T-cell (primary cell): ENCODE measurements around the gene RERE. TPM values are rescaled to one million over a fixed set of nuclear protein-coding genes. Genes with fewer than 3 reads are reported as not detected.
"Not testable (repeated sequence)": the region's sequence is repeated elsewhere in the genome, so short reads cannot be mapped to it uniquely, and the experiment has no call there.

Source experiments
- ATAC-seq, 4 experiments: fragments of 200-7000 bp in 3 of 4; fragments of 150-1000 bp in 1 of 4; cut with Tn5 transposase; replicated peaks in 1 of 4; 1 replicate in 3 of 4; 2 replicates in 1 of 4; pipeline ENCODE4 v1.10.0; 2021; ENCODE audit warnings: moderate library complexity in 3 of 4, mild to moderate bottlenecking in 2 of 4, moderate number of reproducible peaks in 1 of 4
- CTCF ChIA-PET, 2 donors: fragments of 300-600 bp; sonication (Branson Sonifier 250); formaldehyde crosslinking; loops; one replicate each; lab custom pipeline; 2022; ENCODE audit warnings: antibody characterized with exemption in 2 of 2; lab: Charles Lee
- POLR2A ChIA-PET, 2 donors: fragments of 300-600 bp; sonication (Branson Sonifier 250); formaldehyde crosslinking; loops; one replicate each; lab custom pipeline; 2022; ENCODE audit warnings: antibody characterized with exemption in 2 of 2; lab: Charles Lee
- DNase-seq, 35 experiments: peaks; one replicate each; pipeline versions ENCODE4 v3.0.0 to v3.0.0-alpha.2; 2013 to 2023
- H3K27ac ChIP-seq: one replicate; pipeline ENCODE4 v1.5.1; 2013; ENCODE audit warnings: low read length
- H3K27me3 ChIP-seq, 2 experiments: replicated peaks in 1 of 2; 1 replicate in 1 of 2; 2 replicates in 1 of 2; pipeline versions ENCODE4 v1.6.1 to v1.7.0; 2013; ENCODE audit warnings: low read length in 1 of 2, mixed read lengths in 1 of 2; ENCODE audit not compliant: control insufficient read depth in 2 of 2, insufficient read depth in 2 of 2; ENCODE audit errors: extremely low read depth in 1 of 2
- H3K36me3 ChIP-seq, 2 donors: 1 replicate in 1 of 2; 2 replicates in 1 of 2; pipeline versions ENCODE4 v1.6.1 to v1.7.0; 2013; ENCODE audit warnings: low read length in 1 of 2; ENCODE audit not compliant: control insufficient read depth in 2 of 2, insufficient read depth in 1 of 2; ENCODE audit errors: extremely low read depth in 1 of 2
- H3K4me1 ChIP-seq, 2 experiments: 1 replicate in 1 of 2; 2 replicates in 1 of 2; pipeline versions ENCODE4 v1.6.1 to v1.7.0; 2013; ENCODE audit warnings: low read length in 2 of 2, mixed read lengths in 1 of 2; ENCODE audit not compliant: insufficient read depth in 2 of 2, control insufficient read depth in 1 of 2; ENCODE audit errors: extremely low read depth in 1 of 2
- H3K4me3 ChIP-seq, 2 donors: 1 replicate in 1 of 2; 2 replicates in 1 of 2; pipeline versions ENCODE4 v1.5.1 to v1.7.0; 2013; ENCODE audit warnings: mild to moderate bottlenecking in 2 of 2, low read length in 1 of 2, moderate library complexity in 1 of 2; ENCODE audit not compliant: control insufficient read depth in 1 of 2; ENCODE audit errors: extremely low read depth in 1 of 2
- H3K9me3 ChIP-seq: 2 replicates; pipeline ENCODE4 v1.7.0; 2013
- H3K27ac Mint-ChIP-seq, 2 donors: one replicate each; pipeline ENCODE4 v1.8.0; 2020 to 2021; ENCODE audit warnings: mild to moderate bottlenecking in 2 of 2, mixed read lengths in 2 of 2
- H3K27me3 Mint-ChIP-seq, 2 donors: one replicate each; pipeline ENCODE4 v1.8.0; 2021 to 2022; ENCODE audit warnings: mixed read lengths in 2 of 2
- H3K36me3 Mint-ChIP-seq: one replicate; pipeline ENCODE4 v1.8.0; 2021; ENCODE audit warnings: mixed read lengths
- H3K4me1 Mint-ChIP-seq, 3 donors: one replicate each; pipeline ENCODE4 v1.8.0; 2020 to 2022; ENCODE audit warnings: mixed read lengths in 3 of 3, mild to moderate bottlenecking in 1 of 3
- H3K4me3 Mint-ChIP-seq, 3 donors: one replicate each; pipeline ENCODE4 v1.8.0; 2020 to 2022; ENCODE audit warnings: mild to moderate bottlenecking in 3 of 3, mixed read lengths in 3 of 3, moderate library complexity in 3 of 3
- H3K9me3 Mint-ChIP-seq, 3 donors: one replicate each; pipeline ENCODE4 v1.8.0; 2020 to 2022; ENCODE audit warnings: mixed read lengths in 3 of 3
- WGBS: methylation state at CpG from one replicate; pipeline ENCODE4 v1.1.5; 2013; ENCODE audit warnings: missing lambda C conversion rate; ENCODE audit not compliant: insufficient coverage; 5-methylcytosine and 5-hydroxymethylcytosine counted together
- total RNA-seq, 35 experiments: library from RNA in 6 of 35; stranded (reverse) in 6 of 35; fragments of 120-200 nt in 1 of 35; gene quantifications; one replicate each; pipeline versions ENCODE4 v1.2.1 to v1.2.4 and lab custom pipeline; 2013 to 2026

Gene RERE
- total RNA-seq, 5 donors from 2014 or later (not counting 1 experiment from before 2014, with no cell fraction given): 85.1 to 116 (median 103) TPM

GRCh38 chr1:8382608-8383505, 434.6 kb downstream of the RERE start:
- Histone ChIP-seq H3K4me3 (peak overlapping the region in 1 of 2 donors; percentile 19), H3K27me3 (no peaks in the 10 kb centered on the region), H3K36me3 (peaks cover 3 to 15% of the 10 kb centered on the region in 2 donors), H3K9me3 (no peaks in the 10 kb centered on the region), H3K4me1 (peaks cover 46 to 66% of the 10 kb centered on the region in 2 experiments), H3K27ac (peak overlapping the region; percentile 46)
- POLR2A ChIA-PET: no interaction called here
- Mint-ChIP-seq H3K36me3 (peaks cover 18% of the 10 kb centered on the region), H3K27me3 (no peaks in the 10 kb centered on the region), H3K4me3 (peak overlapping the region; percentile 63 to 84 (median 64)), H3K27ac (peak overlapping the region; percentile 88), H3K4me1 (peaks cover 87 to 95% (median 92%) of the 10 kb centered on the region in 3 donors), H3K9me3 (no peaks in the 10 kb centered on the region)
- DNase-seq (peak in 2 of 35 experiments; percentile 30 to 39), ATAC-seq (peak; percentile 69 to 89 (median 80))
- WGBS: 65% methylated on average over 7 of the region's 15 CpGs
- CTCF ChIA-PET: interaction anchor here in 1 of 2 donors (0.7 to 1.1 kb wide), 3 partner anchors 48 to 467 kb away, joined by 3 read pairs; no protein-coding TSS in a partner anchor

GRCh38 chr1:8382051-8382505, 435.4 kb downstream of the RERE start:
- no peak for ATAC-seq
- H3K4me1 ChIP-seq: peaks cover 46 to 64% of the 10 kb centered on the region in 2 experiments
- WGBS: 88% methylated on average over 2 of the region's 9 CpGs

GRCh38 chr1:8381618-8382017, 435.8 kb downstream of the RERE start:
- H3K27ac Mint-ChIP-seq: peak overlapping the region; percentile 28 to 49
- ATAC-seq: no peak
- peaks cover 18% of the 10 kb centered on the region for H3K36me3 Mint-ChIP-seq
- Histone ChIP-seq H3K27ac (no peak overlapping the region), H3K36me3 (peaks cover 3 to 15% of the 10 kb centered on the region in 2 donors), H3K27me3 (no peaks in the 10 kb centered on the region), H3K9me3 (no peaks in the 10 kb centered on the region), H3K4me1 (peaks cover 46 to 64% of the 10 kb centered on the region in 2 experiments), H3K4me3 (no peak overlapping the region)
- H3K4me1 Mint-ChIP-seq: peaks cover 81 to 90% (median 87%) of the 10 kb centered on the region in 3 donors
- peak overlapping the region in 1 of 3 donors; percentile 84 for H3K4me3 Mint-ChIP-seq
- WGBS: 96% methylated on average over 7 of the region's 8 CpGs
- no peaks in the 10 kb centered on the region for H3K27me3 Mint-ChIP-seq
- CTCF ChIA-PET: interaction anchor here (0.5 to 0.6 kb wide), 2 partner anchors 13 to 481 kb away, joined by 3 to 4 read pairs; no protein-coding TSS in a partner anchor
- POLR2A ChIA-PET: no interaction called here
- DNase-seq: no peak
- no peaks in the 10 kb centered on the region for H3K9me3 Mint-ChIP-seq

More at GRCh38 chr1:8382051-8382505, 435.4 kb downstream of the RERE start:
- ChIA-PET POLR2A (no interaction called here), CTCF (interaction anchor here in 1 of 2 donors (0.5 to 1.1 kb wide), 3 partner anchors 13 to 466 kb away, joined by 3 to 4 read pairs (median 3); no protein-coding TSS in a partner anchor)
- no peaks in the 10 kb centered on the region for H3K9me3 ChIP-seq
- Mint-ChIP-seq H3K4me1 (peaks cover 85 to 93% (median 91%) of the 10 kb centered on the region in 3 donors), H3K36me3 (peaks cover 21% of the 10 kb centered on the region), H3K9me3 (no peaks in the 10 kb centered on the region), H3K4me3 (peak overlapping the region in 1 of 3 donors; percentile 84), H3K27me3 (no peaks in the 10 kb centered on the region), H3K27ac (peak overlapping the region; percentile 28 to 49)
- peaks cover 3 to 15% of the 10 kb centered on the region in 2 donors for H3K36me3 ChIP-seq
- no peak for DNase-seq
- H3K27me3 ChIP-seq: no peaks in the 10 kb centered on the region
- no peak overlapping the region for H3K27ac ChIP-seq
- H3K4me3 ChIP-seq: peak overlapping the region in 1 of 2 donors; percentile 17

GRCh38 chr1:8380310-8380709, 437.1 kb downstream of the RERE start:
- not testable (repeated sequence) for H3K27me3 ChIP-seq, H3K27me3 Mint-ChIP-seq, H3K9me3 Mint-ChIP-seq, H3K27ac ChIP-seq, H3K4me3 ChIP-seq, ATAC-seq, DNase-seq, H3K9me3 ChIP-seq
- Mint-ChIP-seq H3K27ac (peak overlapping the region in 1 of 2 donors; percentile 28), H3K4me3 (peak overlapping the region in 1 of 3 donors; percentile 16), H3K36me3 (peaks cover 17% of the 10 kb centered on the region), H3K4me1 (peaks cover 82 to 91% (median 87%) of the 10 kb centered on the region in 3 donors)
- Histone ChIP-seq H3K4me1 (peaks cover 43 to 67% of the 10 kb centered on the region in 2 experiments), H3K36me3 (peaks cover 3 to 17% of the 10 kb centered on the region in 2 donors)
- WGBS: 100% methylated on average over 2 of the region's 6 CpGs
- ChIA-PET CTCF (interaction anchor here (0.7 kb wide), 2 partner anchors 397 to 435 kb away, joined by 3 to 11 read pairs; no protein-coding TSS in a partner anchor), POLR2A (interaction anchor here in 1 of 2 donors (0.9 kb wide), 1 partner anchor 404 kb away, joined by 3 read pairs; no protein-coding TSS in a partner anchor)

GRCh38 chr1:8379513-8380186, 437.8 kb downstream of the RERE start:
- Mint-ChIP-seq H3K27ac (peak overlapping the region in 1 of 2 donors; percentile 28), H3K27me3 (no peaks in the 10 kb centered on the region), H3K4me3 (no peak overlapping the region), H3K9me3 (no peaks in the 10 kb centered on the region), H3K36me3 (peaks cover 17% of the 10 kb centered on the region), H3K4me1 (peaks cover 81 to 91% (median 87%) of the 10 kb centered on the region in 3 donors)
- no peak for ATAC-seq
- Histone ChIP-seq H3K4me3 (no peak overlapping the region), H3K9me3 (no peaks in the 10 kb centered on the region), H3K27me3 (no peaks in the 10 kb centered on the region), H3K27ac (no peak overlapping the region), H3K4me1 (peaks cover 38 to 64% of the 10 kb centered on the region in 2 experiments), H3K36me3 (peaks cover 3 to 13% of the 10 kb centered on the region in 2 donors)
- ChIA-PET CTCF (interaction anchor here (0.7 kb wide), 2 partner anchors 398 to 436 kb away, joined by 3 to 11 read pairs; no protein-coding TSS in a partner anchor), POLR2A (interaction anchor here (0.5 to 1.0 kb wide), 3 partner anchors 11 to 48 kb away, joined by 3 to 5 read pairs (median 3); no protein-coding TSS in a partner anchor)
- WGBS: 94% methylated on average over 6 of the region's 14 CpGs
- DNase-seq: no peak
